Cardiac muscle cell (in vitro differentiated cells and primary cell): ENCODE results near the gene IL12RB1. TPM values are rescaled to one million over a fixed set of nuclear protein-coding genes. Genes with fewer than 3 reads are reported as not detected.

Source experiments
- DNase-seq, 2 donors: peaks; one replicate each; pipeline versions ENCODE4 v3.0.0 to v3.0.0-alpha.2; 2010 to 2017; ENCODE audit warnings: low read depth in 1 of 2, low spot score in 1 of 2
- H3K27ac ChIP-seq: fragments of 200-600 bp; sonication (generic); 2 replicates; pipeline ENCODE4 v1.5.1; 2016
- H3K27me3 ChIP-seq: fragments of 200-600 bp; sonication (generic); 2 replicates; pipeline ENCODE4 v1.6.0; 2016; ENCODE audit warnings: control low read depth
- H3K36me3 ChIP-seq: fragments of 200-600 bp; sonication (generic); 2 replicates; pipeline ENCODE4 v1.5.1; 2016; ENCODE audit warnings: control low read depth
- H3K4me1 ChIP-seq: fragments of 200-600 bp; sonication (generic); 2 replicates; pipeline ENCODE4 v1.8.1; 2017; ENCODE audit warnings: low read depth, mild to moderate bottlenecking, mixed run types
- H3K4me3 ChIP-seq: fragments of 200-600 bp; sonication (generic); 2 replicates; pipeline ENCODE4 v1.5.1; 2016; ENCODE audit warnings: mild to moderate bottlenecking
- H3K9me3 ChIP-seq: fragments of 200-600 bp; sonication (generic); 2 replicates; pipeline ENCODE4 v1.5.1; 2017; ENCODE audit warnings: low read depth, mild to moderate bottlenecking, control low read depth
- polyA plus RNA-seq: library from polyadenylated mRNA; unstranded; fragments of >200 nt; fragmentation: Nextera tagmentation; extraction: Ambion mirVana; gene quantifications from 2 replicates; pipeline ENCODE4 v1.2.1, GENCODE V29; 2016
- total RNA-seq: library from RNA; depleted of rRNA; stranded (reverse); fragments of >200 nt; gene quantifications from 2 replicates; pipeline ENCODE4 v1.2.3, GENCODE V29; 2016
- TF ChIP-seq, protein P1 (sequence below): IDR thresholded peaks from 2 replicates; pipeline ENCODE4 v1.5.1; 2012; ENCODE audit warnings: low read depth, mild to moderate bottlenecking, low read length

Gene IL12RB1
- total and polyA plus RNA-seq, 2 experiments from 2014 or later = not detected

DNA sequence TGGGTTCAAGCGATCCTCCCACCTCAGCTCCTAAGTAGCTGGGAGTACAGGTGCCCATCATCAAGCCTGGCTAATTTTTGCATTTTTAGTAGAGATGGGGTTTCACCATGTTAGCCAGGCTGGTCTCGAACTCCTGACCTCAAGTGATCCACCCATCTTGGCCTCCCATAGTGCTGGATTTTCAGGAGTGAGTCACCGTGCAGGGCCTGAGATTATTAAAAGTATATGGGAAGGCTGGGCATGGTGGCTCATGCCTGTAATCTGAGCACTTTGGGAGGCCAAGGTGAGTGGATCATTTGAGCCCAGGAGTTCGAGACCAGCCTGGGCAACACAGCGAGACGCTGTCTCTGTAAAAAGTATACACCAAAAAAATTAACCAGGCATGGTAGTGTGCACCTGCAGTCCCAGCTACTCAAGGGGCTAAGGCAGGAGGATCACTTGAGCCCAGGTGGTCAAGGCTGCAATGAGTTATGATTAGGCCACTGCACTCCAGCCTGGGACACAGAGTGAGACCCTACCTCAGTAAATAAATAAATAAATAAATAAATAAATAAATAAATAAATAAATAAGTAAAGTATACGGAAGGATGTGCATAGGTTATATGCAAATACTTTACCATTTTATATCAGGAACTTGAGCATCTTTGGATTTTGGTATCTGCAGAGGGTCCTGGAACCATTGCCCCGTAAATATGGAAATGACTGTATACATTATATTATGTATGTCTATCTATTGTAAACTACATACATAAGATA is 854 bp downstream of the IL12RB1 start:
- Histone ChIP-seq H3K9me3 (no peaks in the 10 kb centered on the region), H3K27ac (no peak overlapping the region), H3K4me1 (no peaks in the 10 kb centered on the region), H3K4me3 (no peak overlapping the region), H3K27me3 (no peaks in the 10 kb centered on the region), H3K36me3 (no peaks in the 10 kb centered on the region)
- DNase-seq = no peak
- TF ChIP-seq, protein P1, sequence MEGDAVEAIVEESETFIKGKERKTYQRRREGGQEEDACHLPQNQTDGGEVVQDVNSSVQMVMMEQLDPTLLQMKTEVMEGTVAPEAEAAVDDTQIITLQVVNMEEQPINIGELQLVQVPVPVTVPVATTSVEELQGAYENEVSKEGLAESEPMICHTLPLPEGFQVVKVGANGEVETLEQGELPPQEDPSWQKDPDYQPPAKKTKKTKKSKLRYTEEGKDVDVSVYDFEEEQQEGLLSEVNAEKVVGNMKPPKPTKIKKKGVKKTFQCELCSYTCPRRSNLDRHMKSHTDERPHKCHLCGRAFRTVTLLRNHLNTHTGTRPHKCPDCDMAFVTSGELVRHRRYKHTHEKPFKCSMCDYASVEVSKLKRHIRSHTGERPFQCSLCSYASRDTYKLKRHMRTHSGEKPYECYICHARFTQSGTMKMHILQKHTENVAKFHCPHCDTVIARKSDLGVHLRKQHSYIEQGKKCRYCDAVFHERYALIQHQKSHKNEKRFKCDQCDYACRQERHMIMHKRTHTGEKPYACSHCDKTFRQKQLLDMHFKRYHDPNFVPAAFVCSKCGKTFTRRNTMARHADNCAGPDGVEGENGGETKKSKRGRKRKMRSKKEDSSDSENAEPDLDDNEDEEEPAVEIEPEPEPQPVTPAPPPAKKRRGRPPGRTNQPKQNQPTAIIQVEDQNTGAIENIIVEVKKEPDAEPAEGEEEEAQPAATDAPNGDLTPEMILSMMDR = no peak

GRCh38 chr19:18083929-18084684 is 2.6 kb downstream of the IL12RB1 start:
- Histone ChIP-seq H3K27ac (no peak overlapping the region), H3K4me3 (no peak overlapping the region), H3K4me1 (no peaks in the 10 kb centered on the region), H3K36me3 (no peaks in the 10 kb centered on the region), H3K27me3 (no peaks in the 10 kb centered on the region), H3K9me3 (no peaks in the 10 kb centered on the region)
- TF ChIP-seq, protein P1 = no peak
- DNase-seq = no peak

GRCh38 chr19:18074192-18074591 is 12.5 kb downstream of the IL12RB1 start:
- no peak for DNase-seq
- no peaks in the 10 kb centered on the region for H3K36me3 ChIP-seq
- TF ChIP-seq, protein P1 = no peak
- no peaks in the 10 kb centered on the region for H3K9me3 ChIP-seq
- H3K27me3 ChIP-seq = no peaks in the 10 kb centered on the region
- H3K4me3 ChIP-seq = no peak overlapping the region
- no peaks in the 10 kb centered on the region for H3K4me1 ChIP-seq
- H3K27ac ChIP-seq = no peak overlapping the region

DNA sequence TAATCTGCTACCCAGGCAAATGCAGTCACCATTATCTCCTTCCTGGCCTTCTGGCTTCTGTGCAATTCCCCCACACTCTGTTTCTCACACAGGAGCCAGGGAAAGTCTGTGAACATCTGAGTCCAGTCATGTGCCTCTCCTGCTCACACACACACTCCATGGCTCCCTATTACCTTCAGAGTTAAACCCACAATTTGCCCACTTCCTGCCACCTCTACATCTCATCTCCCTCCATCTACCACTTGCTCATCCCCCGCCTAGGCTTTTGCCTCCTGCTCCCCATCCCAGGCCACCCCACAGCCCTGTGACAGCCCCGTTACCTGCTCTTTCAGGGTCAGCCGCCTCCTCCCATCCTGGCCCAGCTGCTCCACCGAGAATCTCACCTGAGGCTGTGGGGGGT is 13.5 kb downstream of the IL12RB1 start:
- TF ChIP-seq, protein P1 = no peak
- no peak overlapping the region for H3K4me3 ChIP-seq
- no peaks in the 10 kb centered on the region for H3K27me3 ChIP-seq
- no peaks in the 10 kb centered on the region for H3K4me1 ChIP-seq
- DNase-seq = no peak
- H3K9me3 ChIP-seq = no peaks in the 10 kb centered on the region
- H3K27ac ChIP-seq = no peak overlapping the region
- H3K36me3 ChIP-seq = no peaks in the 10 kb centered on the region

- H3K4me1 ChIP-seq = no peaks in the 10 kb centered on the region
- H3K36me3 ChIP-seq = no peaks in the 10 kb centered on the region
- H3K27ac ChIP-seq = no peak overlapping the region
- H3K27me3 ChIP-seq = no peaks in the 10 kb centered on the region
- DNase-seq = no peak
- TF ChIP-seq, protein P1 = no peak
- H3K9me3 ChIP-seq = no peaks in the 10 kb centered on the region
- H3K4me3 ChIP-seq = no peak overlapping the region
Observed at GRCh38 chr19:18072335-18072734, 14.4 kb downstream of the IL12RB1 start.
